Nephron (organoid): Measurements from ENCODE around the gene SLC43A1.

Experiments
- H3K27ac Mint-ChIP-seq, 3 experiments: 2 replicates each; pipeline ENCODE4 v1.8.0; 2020; ENCODE audit warnings: mixed read lengths in 3 of 3, mild to moderate bottlenecking in 2 of 3, moderate library complexity in 1 of 3
- H3K27me3 Mint-ChIP-seq: 2 replicates; pipeline ENCODE4 v1.8.0; 2021; ENCODE audit warnings: low read depth, mild to moderate bottlenecking, moderate library complexity, mixed read lengths
- H3K36me3 Mint-ChIP-seq: 2 replicates; pipeline ENCODE4 v1.8.0; 2020; ENCODE audit warnings: low read depth, mixed read lengths
- H3K4me1 Mint-ChIP-seq: 2 replicates; pipeline ENCODE4 v1.8.0; 2020; ENCODE audit warnings: mixed read lengths
- H3K4me3 Mint-ChIP-seq, 3 experiments: 2 replicates each; pipeline ENCODE4 v1.8.0; 2020; ENCODE audit warnings: mild to moderate bottlenecking in 3 of 3, mixed read lengths in 3 of 3, moderate library complexity in 2 of 3
- H3K9me3 Mint-ChIP-seq: 2 replicates; pipeline ENCODE4 v1.8.0; 2020; ENCODE audit warnings: mixed read lengths
- TF ChIP-seq, protein P1 (sequence below), 3 experiments: fragments of 200-600 bp; sonication (generic); IDR thresholded peaks; one replicate each; pipeline ENCODE4 v1.5.0; 2021; ENCODE audit warnings: antibody characterized with exemption in 3 of 3; ENCODE audit not compliant: unreplicated experiment in 3 of 3

The SLC43A1 gene

DNA sequence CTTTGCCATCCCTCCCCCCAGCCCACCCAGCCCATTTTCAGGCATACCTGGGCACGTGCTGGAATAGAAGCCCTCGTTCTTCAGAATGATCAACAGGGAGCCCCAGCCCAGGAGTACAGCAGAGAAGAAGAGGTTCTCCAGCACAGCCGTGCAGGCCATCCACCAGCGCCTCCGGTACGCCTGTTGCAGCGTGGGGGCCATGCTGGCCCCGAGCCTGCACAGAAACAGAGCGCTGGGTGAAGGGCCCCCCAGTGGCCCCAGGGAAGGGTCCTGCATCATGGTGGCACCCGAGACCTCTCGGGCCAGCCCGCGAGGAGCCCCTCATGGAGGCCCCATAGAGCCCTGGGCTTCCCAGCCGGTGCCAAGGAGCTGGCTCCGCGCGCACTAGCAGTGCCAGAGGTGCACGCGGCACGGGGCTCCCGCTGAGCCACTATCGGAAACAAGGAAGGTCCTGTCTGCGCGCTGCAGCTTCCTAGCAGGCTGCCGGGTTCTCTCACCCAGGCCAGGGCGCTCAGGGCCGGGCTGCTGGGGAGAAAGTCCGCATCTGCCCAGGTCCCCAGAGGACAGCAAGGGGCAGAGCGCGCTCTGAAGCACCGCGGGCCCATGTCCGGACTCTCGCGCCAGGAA is 1.5 kb downstream of the SLC43A1 start:
- TF ChIP-seq, protein P1, sequence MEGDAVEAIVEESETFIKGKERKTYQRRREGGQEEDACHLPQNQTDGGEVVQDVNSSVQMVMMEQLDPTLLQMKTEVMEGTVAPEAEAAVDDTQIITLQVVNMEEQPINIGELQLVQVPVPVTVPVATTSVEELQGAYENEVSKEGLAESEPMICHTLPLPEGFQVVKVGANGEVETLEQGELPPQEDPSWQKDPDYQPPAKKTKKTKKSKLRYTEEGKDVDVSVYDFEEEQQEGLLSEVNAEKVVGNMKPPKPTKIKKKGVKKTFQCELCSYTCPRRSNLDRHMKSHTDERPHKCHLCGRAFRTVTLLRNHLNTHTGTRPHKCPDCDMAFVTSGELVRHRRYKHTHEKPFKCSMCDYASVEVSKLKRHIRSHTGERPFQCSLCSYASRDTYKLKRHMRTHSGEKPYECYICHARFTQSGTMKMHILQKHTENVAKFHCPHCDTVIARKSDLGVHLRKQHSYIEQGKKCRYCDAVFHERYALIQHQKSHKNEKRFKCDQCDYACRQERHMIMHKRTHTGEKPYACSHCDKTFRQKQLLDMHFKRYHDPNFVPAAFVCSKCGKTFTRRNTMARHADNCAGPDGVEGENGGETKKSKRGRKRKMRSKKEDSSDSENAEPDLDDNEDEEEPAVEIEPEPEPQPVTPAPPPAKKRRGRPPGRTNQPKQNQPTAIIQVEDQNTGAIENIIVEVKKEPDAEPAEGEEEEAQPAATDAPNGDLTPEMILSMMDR (IDR thresholded peaks at IDR 0.05; ENCODE audit: unreplicated experiment in 3 of 3) = no peak
- H3K4me3 Mint-ChIP-seq = peak overlapping the region; percentile 96 to 97 (median 96)
- no peaks in the 10 kb centered on the region for H3K4me1 Mint-ChIP-seq
- peaks cover 2% of the 10 kb centered on the region for H3K9me3 Mint-ChIP-seq
- no peak overlapping the region for H3K27ac Mint-ChIP-seq
- H3K36me3 Mint-ChIP-seq = no peaks in the 10 kb centered on the region
- peaks cover 32% of the 10 kb centered on the region for H3K27me3 Mint-ChIP-seq

DNA sequence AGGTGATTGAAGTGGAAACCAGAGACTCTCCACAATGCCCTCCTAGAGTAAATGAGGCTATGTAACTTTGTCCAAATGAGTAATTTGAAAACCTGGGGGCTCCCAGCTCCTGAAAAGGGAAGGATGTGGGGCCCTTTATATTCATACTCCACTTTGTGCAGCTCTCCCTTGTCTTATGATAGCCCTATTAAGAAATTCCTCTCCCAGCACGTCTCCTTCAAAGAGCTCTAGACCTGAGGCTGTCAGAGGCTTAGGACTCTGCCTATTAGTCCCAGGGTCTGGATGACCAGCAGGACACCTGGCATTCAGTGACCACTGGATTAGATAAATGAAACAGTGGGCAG is 2.1 kb downstream of the SLC43A1 start:
- H3K36me3 Mint-ChIP-seq = no peaks in the 10 kb centered on the region
- peaks cover 32% of the 10 kb centered on the region for H3K27me3 Mint-ChIP-seq
- H3K27ac Mint-ChIP-seq = no peak overlapping the region
- H3K4me1 Mint-ChIP-seq = no peaks in the 10 kb centered on the region
- peaks cover 2% of the 10 kb centered on the region for H3K9me3 Mint-ChIP-seq
- peak overlapping the region; percentile 76 to 89 (median 79) for H3K4me3 Mint-ChIP-seq
- TF ChIP-seq, protein P1 (IDR thresholded peaks at IDR 0.05; ENCODE audit: unreplicated experiment in 3 of 3) = no peak

DNA sequence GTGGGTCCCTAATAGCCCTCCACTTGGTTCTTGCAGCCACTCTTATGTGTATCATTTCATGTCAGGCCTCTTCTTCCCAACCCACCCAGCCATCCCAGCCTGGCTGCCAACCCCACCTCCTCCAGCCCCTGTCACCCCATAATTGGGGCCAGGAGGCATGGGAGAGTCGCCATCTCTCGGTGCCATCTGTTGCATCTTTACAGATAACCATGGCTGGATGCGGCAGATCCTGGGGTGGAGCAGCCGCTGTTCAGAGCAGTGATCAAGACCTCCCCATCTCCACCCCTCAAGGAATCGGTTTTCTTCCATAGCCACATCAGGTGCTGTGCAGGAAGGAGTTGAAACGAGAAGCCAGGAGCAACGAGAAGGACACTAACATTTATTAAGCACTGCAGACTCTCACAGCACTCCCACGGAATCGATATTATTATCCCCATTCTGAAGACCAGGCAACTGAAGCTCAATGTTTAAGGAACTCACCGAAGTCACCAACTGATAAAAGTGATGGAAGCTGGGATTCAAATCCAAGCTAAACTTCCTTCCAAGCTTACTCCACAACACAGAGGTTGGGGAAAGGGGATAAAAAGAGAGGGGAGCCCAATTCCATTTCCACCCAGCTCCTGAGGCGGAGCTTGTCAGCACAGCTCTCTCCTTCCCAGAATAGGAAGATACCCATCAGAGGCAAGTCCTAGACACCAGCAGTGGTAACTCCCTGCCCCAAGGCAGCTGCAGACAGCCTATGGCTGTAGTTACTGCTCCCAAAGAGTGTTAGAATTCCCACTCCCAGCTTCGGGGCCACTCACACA is 2.7 kb downstream of the SLC43A1 start:
- TF ChIP-seq, protein P1 (IDR thresholded peaks at IDR 0.05; ENCODE audit: unreplicated experiment in 3 of 3) = no peak
- peak overlapping the region in 2 of 3 experiments; percentile 79 to 89 for H3K4me3 Mint-ChIP-seq
- no peak overlapping the region for H3K27ac Mint-ChIP-seq
- peaks cover 30% of the 10 kb centered on the region for H3K27me3 Mint-ChIP-seq
- no peaks in the 10 kb centered on the region for H3K36me3 Mint-ChIP-seq
- peaks cover 2% of the 10 kb centered on the region for H3K9me3 Mint-ChIP-seq
- H3K4me1 Mint-ChIP-seq = no peaks in the 10 kb centered on the region

DNA sequence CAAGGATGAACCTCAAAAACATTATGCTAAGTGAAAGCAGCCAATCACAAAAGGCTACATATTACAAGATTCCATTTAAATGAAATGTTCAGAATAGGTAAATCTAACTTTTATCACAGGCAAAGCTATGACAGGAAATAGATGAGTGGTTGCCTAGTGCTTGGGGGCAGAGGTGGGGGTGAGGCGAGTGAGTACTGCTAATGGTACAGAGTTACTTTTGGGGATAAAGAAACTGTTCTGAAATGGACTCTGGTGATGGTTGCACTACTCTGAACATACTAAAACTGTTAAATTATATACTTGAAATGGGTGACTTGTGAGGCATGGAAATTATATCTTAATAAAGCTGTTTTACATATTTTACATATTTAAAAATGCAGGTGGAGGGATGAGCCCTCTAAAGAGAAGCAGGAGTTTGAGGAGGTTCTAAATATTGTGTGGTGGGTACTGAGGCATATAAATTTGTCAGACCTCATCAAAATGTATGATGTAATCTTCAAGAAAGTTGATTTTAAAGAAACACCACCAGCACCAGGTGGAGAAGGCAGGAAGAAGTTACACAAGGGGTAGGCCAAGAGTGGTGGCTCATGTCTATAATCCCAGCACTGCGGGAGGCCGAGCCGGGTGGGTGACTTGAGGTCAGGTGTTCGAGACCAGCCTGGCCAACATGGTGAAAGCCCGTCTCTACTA is 3.6 kb downstream of the SLC43A1 start:
- TF ChIP-seq, protein P1 (IDR thresholded peaks at IDR 0.05; ENCODE audit: unreplicated experiment in 3 of 3) = no peak
- Mint-ChIP-seq H3K4me3 (peak overlapping the region in 2 of 3 experiments; percentile 21 to 33), H3K27ac (no peak overlapping the region), H3K27me3 (peaks cover 25% of the 10 kb centered on the region), H3K4me1 (no peaks in the 10 kb centered on the region), H3K9me3 (no peaks in the 10 kb centered on the region), H3K36me3 (no peaks in the 10 kb centered on the region)

DNA sequence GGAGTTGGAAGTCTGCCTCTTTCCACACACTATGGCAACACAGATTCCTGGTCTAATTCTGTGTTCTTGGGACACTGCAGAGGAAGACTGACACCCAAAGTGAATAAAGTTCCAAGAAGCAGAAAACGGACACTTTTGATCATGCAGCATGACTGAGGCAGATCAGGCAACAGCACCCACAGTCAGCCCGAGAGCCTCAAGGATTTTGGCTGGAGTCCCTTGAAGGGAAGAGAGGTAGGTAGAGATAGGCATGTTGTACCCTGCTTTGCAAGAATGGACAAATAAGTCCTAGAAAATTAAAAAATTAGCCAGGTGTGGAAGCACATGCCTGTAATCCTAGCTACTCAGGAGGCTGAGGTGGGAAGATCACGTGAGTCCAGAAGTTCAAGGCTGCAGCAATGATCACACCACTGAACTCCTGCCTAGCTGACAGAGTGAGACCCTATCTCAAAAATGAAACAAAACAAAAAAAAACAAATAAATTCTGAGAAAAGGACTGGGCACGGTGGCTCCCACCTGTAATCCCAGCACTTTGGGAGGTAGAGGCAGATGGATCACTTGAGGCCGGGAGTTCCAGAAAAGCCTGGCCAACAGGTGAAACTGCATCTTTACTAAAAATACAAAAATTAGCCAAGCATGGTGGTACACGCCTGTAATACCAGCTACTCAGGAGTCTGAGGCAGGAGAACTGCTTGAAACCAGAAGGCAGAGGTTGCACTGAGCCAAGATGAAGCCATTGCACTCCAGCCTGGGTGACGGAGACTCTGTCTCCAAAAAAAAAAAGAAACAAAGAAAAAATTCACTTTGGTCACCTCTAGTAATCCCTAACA is 6.9 kb downstream of the SLC43A1 start:
- TF ChIP-seq, protein P1 (IDR thresholded peaks at IDR 0.05; ENCODE audit: unreplicated experiment in 3 of 3) = no peak
- Mint-ChIP-seq H3K36me3 (no peaks in the 10 kb centered on the region), H3K4me3 (no peak overlapping the region), H3K9me3 (no peaks in the 10 kb centered on the region), H3K27ac (no peak overlapping the region), H3K4me1 (no peaks in the 10 kb centered on the region), H3K27me3 (peaks cover 13% of the 10 kb centered on the region)
